NCI-H2029 treated with DMSO at 0.1 percent for 48 hours (cell line): Measurements from ENCODE around the gene SHISA3.

Source experiments
- DNase-seq: peaks from one replicate; lab custom pipeline; 2025; lab: John Stamatoyannopoulos, UW

The SHISA3 gene

DNA sequence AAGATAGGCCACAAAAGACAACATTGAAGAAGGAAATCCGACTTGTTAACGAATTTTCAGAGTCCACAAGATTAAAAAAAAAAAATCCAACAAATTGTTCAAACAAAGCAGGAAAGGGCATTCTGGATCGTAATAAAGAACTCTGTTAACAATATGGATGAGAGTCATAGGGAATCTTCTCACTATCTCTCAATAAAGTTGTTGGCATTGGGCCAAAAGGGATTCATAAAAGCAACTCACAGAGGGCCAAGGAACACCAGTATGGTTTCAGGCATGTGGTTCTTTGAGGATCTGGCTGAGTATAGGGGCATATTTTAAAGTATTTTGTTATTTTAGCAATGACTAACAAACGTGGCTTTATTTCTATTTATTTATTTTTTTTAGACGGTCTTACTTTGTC lies 49.5 kb downstream of the SHISA3 start:
- no peak for DNase-seq
